HuH-7.5 (cell line): ENCODE results near the gene MYO5B.
"Not testable (repeated sequence)": the region's sequence is repeated elsewhere in the genome, so short reads cannot be mapped to it uniquely, and the experiment has no call there.

Experiments used
- DNase-seq: peaks from one replicate; pipeline ENCODE4 v3.0.0; 2011; ENCODE audit warnings: low spot score

Gene MYO5B

DNA sequence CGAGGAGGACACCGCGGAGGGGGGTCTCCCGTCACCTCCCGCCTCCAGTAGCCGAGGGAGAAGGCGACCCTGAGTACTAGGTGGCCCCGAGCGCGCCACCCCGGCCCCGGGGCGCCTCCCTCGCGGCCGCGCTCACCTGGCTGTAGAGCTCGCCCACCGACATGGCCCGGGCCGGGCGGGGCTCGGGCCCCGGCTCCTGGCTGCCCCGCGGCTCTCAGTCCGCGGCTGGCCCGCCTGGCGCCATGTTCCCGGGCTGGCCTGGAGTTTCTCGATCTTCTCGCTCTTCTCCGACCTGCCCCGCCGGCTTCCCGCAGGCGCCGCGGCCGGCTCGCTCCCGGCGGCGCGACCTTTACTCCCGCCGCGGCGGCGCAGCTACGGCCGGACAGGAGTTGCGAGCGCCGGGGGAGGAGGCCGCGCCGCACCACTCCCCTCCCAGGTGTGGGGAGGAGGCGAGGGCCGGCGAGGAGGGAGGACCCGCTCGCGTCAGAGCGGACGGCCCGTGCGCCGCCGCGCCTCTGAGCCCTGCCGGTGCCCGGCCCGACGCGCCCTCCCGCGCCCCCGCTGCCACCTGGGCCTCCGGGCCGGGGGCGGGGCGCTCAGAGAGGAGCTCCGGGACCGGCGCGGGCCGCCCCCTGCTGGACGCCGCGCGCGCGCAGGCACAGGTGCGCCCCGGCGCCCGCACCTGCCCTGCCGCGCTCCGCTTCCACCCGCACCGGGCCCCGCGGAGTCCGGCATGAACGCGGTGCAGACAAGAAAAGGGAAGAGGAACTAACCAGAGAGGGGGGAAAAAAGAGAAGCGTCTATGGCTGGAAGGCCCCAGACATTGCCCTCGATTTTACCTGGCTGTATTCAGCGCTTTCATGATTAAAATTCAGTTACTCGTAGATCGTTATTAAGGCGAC, at the start of gene MYO5B:
Gene MYO5B (minus strand): TSS at position 517 of the 902 bp plus-strand sequence. CDS start 354 bp downstream, at position 163.
- DNase-seq = peak; percentile 66

DNA sequence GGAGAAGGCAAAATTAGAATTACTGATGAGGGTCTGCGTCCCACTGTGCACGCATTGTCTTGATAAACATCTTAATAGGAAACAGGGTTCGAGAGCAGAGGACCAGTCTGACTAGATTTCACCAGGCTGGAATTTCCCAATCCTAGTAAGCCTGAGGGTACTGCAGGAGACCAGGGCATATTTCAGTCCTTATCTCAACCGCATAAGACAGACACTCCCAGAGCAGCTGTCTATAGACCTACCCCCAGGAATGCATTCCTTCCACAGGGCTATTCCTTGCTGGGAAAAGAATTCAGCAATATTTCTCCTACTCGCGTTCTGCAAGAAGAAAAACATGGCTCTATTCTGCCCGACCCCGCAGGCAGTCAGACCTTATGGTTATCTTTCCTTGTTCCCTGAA, 46.8 kb upstream of the MYO5B start:
- not testable (repeated sequence) for DNase-seq

DNA sequence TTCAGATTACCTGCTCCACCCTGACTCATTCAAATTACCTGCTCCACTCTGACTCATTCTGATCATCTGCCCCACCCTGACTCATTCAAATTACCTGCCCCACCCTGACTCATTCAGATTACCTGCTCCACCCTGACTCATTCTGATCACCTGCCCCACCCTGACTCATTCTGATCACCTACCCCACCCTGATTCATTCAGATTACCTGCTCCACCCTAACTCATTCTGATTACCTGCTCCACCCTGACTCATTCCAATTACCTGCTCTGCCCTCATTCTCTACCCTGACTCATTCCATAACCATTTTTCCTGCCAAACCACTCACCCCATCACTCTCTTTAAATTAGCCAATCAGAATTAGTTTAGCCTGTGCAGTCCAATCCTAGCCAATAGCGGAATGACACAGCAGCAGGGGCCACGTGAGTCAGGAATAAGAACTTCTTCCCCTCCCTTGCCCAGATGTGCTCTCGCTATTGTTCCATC, 45.2 kb upstream of the MYO5B start:
- DNase-seq = no peak

DNA sequence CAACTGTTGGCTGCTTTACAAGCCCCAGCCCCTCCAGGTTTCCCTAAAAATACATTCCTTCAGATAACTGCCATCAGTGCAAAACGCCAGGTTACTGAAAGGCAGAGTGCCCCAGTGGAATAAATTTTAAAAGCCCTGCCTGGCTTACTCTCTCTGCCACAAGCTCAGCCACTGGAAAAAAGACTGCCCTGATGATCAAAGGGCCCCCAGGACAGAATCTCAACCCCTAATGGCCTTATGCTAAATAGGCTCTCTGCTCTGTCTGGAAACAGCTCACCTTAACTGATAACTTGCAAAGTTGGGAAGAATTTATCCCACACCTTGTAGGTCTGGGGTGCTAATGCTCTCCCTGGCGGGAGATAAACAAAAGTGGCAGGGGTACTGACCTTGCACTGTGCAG, 37.5 kb upstream of the MYO5B start:
- DNase-seq = no peak

DNA sequence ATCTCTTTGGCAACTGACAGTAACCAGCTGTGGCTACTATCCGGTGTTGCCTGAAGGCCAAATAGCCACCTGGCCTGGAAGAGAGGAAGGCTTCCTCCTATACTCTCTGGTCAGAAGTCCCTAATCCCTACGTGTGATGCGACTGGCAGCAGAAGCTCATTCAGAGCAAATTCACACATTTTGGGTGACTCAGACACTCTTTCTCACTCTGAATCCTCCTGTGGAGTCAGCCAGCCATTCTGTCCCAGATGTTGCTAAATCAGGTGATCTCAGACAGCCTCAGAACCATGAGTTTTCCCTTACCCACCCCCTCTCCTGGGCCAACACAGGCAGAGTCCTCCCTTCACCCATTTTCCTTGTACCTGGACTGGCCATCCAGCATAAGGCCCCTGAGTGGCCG, 36.7 kb upstream of the MYO5B start:
- no peak for DNase-seq

DNA sequence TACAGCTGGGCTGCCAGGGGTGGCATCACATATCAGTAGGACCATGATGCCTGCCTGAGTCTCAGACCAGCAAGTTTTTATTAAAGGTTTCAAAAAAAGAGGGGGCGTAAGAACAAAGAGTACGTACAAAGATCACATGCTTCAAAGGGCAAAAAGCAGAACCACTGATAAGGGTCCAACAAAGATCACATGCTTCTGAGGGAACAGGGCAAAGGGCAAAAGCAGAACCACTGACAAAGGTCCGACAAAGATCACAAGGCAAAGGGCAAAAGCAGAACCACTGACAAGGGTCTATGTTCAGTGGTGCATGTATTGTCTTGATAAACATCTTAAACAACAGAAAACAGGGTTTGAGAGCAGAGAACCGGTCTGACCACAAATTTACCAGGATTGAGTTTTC, 25.3 kb upstream of the MYO5B start:
- not testable (repeated sequence) for DNase-seq

DNA sequence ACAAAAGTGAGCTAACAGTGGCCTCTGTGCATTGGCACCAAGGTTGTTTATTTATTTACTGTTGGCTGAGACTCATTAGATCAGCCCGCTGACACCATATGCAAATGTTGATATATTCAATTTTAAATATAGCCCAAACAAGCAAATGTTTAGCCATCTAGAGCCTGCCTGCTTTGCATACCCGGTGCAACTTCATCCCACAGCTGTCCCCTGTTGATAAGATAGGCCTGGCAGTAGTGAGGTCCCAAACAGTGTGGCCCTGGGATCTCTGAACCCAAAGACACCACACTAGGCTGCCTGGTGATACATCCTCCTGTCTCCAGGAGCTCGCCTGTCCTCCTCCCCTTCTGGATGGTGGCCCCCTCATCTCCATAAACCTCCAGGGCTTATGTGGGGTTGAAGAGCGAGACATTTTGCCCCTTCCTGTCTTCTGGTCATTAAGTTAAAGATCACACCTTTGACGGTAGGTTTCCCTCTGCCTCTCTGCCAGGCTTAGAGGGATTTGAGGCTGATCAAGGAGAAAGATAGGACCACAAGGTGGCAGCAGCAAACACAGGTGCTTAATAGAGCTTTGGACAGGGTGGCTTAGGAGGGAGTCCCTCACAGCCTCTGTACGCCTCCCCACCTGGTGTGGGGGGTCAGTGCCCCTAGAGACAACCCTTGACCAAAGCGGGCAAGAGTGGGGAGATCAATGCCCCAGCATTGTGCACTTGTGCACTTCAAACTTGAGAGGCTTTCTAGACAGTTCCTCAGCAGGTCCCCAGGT, 23.7 kb upstream of the MYO5B start:
- no peak for DNase-seq

DNA sequence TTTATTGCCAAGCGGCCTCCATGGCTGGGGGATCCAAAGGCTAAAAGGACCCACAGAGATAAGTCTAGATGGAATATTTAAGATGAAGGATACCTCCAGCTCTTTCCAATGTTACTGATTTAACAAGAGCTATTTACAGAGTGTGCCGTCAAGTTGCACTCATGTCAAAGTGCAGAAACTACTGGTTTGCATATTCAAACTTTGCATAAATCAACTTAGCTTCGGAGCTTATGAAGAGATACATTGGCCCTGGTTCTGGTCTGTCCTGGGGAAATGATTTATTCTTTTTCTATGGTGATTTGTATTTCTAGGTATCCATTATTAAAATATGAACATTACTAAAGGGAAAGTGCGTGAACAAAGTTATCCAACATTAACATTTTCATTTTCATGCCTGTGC, 14.4 kb upstream of the MYO5B start:
- DNase-seq = no peak

DNA sequence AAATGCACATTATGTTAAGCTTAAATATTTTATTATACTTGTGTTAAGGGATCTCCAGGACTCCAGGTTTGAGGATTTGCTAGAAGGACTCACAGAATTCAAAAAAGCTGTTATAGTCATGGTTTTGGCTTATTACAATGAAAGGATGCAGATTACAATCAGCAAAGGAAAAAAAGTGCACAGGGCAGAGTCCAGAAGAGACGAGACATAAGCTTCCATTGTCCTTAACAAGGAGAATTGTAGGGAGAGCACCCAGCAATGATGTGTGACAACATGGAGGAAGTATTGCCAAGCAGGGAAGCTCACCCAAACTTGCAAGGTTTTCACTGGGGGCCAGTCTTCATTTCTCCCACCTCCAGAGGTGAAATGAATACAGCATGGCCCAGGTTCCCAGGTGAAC, 12.8 kb upstream of the MYO5B start:
- DNase-seq = no peak

DNA sequence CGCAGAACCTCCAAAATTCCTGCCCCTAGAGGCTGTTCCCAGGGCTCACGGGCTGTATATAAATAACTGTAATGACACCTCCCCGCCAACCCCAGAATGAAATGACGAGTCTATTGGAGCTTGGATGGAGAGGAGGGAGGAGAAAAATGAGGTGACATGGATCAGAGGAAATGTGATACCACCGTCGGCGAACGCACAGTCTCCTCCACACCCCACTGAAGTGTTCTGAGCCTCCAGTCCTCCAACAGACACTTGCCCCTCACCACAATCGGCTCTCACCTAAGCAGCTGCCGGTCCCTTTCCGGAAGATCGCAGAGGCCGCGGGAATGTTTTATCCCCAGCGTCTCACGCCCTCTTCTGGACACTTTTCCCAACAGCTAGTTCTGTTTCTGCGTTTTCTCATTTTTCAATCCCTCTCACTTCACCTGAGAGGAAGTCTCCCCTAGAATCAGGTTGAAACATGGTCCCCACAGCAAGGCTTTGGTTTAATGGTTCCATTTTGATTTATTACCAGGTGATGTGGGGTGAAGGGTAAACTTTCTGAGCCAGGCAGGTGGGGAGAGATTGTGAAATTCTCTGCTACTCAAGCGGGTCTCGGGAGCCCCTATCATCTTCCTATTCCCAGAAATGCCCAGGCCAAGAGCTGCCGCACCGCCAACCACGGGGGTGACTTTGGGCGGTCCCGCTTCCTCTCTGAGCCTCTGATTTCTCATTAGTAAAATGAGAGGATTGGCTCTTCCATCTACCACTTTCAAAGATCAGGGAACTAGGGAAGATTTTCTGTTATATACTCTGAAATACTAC, 9.1 kb upstream of the MYO5B start:
- DNase-seq = peak; percentile 42

DNA sequence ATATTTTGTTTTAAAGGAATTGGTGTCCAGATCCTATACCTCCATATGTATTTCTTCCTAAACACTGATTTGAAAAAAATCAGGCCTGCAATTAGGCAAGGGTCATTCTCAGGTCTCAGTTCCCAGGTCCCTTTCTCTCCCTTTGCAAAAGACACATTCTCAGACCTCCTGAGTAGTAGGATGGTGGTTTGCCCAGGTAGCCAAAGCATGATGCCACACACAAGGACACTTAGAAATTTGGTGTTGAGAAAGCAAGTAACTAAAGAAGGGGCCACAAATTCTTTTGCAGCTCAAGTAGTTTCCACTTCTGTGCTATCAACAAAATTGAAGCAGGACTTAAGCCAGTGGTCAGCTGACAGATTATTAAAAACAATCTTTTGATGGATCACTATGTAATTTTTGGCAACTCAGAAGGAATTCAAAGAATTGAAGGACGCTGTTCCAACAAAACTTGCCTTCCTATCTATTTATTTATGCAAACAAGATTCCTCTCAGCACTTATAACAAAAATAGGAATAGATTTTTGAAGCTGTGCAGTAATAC, 6.6 kb upstream of the MYO5B start:
- DNase-seq = no peak

DNA sequence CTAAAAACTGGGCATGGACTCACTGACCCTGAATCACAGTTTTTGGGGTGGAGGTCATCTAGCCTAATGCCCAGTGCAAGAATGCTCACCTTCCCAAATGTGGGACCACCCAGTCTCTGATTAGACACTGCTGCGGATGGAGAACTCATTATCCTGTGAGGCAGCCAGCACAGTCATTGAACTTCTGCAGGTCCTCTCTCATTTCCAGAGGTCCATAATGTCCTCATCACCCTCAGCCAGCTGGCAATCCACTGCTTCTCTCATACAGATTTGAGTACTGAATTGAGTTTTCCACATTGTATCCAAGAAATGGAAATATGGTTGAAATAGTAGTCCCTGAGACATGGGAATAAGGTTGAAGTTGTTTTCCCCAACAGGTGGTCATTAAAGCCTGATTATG, 5.0 kb upstream of the MYO5B start:
- DNase-seq = no peak

DNA sequence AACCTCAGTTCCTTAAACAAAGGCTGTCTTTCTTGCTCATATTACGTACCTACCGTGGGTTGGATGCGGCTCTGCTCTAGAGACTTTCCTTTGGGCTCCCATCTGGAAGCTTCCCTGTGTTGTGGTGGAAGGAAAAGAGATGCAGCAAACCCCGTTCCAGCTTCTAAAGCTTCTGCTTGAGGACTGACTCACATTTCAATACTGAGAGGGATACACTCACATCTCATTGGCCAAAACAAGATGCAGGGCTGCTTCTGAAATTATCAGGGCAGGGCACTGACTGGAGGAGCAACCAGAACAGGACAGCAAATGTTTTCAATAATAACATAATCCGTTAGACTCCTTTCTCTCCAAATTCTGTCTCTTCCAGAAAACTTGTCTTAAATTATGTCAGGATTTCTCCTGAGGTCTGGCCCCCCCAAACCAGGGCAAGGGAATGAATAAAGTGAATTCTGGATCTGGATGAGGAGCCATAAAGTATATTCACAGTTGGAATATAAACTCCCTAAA, 4.5 kb upstream of the MYO5B start:
- DNase-seq = no peak

DNA sequence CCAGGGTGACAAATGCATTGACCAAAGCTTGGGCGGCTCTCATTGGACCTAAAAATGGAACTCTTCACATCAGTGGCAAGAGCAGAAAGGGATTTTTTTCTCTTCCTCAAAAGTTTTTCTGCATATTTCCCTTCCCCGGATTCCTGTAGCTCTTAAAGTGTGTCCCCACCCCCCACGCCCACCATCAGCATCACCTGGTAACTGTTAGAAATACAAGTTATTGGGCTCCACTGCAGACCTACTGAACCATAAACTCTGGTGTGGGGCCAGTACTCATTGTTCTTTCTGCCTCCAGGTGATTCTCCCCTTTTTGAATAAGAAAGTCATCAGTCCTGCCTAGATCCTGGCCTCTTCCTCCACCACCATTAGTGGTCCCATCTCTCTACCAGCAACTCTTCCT, 1.3 kb upstream of the MYO5B start:
- no peak for DNase-seq

DNA sequence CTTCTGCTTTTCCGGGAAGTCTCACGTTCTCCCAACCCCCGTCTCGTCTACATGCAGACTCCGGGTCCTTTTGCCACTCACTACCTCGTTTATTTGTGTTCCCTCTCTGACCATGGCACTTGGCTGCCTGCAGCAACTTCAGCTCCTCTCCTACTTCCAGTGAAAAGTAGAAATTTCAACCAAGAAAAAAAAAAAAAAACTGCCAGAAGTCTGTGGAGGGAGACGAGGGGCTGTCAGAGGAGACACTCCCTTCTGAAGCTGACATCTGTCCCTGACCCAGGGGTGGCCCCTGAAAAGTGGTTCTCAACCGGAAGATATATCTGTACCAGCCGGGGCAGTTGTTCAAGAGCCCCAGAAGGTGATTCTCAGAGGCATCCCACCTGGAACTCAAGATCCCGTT, 742 bp upstream of the MYO5B start:
- no peak for DNase-seq

DNA sequence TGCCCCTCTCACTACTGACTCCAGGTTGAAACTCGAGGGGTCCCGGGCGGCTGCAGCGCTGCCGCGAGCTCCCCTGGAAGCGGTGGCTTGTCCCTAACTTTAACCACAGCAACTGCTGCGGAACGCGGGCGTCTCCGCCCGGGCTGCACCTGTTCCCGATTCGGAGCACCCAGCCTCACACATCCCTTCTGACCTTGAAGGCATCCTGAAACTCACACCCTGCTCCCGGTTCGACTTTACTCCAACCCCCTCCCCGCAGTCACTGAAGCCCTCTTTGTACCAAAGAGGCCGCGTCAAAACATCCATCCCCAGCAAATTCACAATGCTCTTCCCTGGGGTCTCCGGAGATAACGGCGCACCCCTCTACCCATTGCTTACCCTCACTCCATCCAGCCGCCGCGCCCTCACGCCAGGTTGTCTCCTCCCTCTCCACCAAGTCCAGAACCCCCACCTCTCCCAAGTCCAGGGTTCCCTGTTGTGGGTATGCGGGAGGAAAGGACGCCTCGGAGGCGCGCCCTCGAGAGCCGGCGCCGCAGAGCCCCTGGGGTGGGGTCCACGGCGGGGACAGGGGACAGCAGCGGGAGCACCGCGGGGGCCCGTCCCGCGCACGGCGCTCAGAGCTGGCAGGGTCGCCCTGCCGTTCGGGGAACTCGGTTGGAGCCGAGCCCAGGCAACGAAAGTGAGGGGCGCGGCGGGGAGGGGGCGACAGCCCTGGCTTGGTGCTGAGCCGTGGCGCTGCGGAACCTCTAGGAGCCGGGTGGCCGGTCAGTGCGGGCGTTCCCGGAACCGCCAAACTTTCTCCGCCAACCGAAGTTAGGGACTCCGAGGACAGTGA, 934 bp downstream of the MYO5B start:
- DNase-seq = peak; percentile 25

DNA sequence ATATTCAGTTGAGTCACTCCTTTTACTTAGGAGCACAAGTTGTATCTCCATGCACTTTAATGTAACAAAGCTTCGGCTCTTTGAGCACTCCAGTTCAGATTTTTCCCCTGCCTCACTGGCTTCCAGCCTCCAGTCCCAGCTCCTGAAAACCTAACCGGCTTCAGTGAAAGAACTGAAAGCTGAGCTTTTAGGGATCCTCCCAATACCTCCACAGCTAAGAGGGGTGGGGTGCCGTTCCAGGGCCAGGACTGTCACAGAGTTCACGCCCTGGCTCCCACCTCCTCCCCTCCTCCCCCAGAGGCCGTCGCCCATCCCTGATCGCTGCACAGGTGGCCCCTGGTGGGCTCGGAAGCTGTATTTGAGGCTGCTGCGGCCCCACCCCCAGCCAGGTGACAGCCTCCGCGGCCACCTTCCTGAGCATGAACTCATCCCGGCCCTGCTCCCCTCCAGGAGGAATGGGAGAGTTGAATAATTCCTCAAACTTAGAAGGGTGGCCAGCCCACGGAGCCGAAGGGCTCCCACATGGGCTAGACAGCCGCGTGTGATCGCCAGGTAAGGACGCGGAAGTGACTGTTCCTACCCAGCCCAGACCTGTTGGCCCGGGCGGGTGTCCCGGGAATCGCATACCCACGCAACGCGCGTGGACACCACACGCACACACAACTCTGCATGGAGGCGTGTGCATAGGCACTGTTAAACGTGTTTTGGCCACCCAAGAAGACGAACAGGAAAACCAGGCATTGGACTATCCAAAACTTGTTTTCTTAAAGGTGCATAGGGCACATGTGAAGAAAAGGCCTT, 1.8 kb downstream of the MYO5B start:
- no peak for DNase-seq

DNA sequence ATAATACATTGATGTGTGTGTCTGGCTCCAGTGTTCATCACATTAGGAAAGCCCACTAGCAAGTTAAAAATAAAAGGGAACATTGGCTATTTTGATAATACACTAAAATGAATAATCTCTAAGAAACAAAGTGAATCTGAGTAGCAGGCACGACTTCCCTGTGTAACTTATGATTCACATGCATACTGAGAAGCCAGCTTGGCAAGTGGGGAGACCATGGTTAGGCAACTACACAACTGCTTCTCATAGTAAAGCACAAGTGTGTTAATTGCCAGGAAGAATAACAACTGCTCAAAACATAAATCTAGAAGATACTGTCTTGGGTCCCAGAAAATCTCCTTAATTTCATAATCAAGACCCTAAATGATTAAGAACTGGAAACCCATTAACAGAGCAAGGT, 4.0 kb downstream of the MYO5B start:
- no peak for DNase-seq

DNA sequence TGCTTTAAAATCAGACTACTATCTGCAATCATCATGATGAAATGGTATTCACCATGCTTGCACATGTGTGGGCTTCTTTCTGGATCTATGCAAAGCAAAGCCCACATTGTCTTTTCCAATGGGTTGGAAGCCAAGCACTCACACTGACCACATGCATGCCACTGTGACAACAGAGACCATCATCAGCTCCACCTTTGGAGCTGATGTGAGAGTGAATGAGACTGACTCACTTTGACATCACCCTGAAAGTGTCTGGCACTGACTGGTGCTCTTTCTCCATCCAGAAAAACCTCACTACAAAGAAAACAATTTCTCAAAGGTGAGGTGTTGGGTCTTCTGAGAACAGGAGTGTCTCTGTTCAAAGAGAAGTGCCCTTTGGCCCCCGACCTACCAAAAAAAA, 4.7 kb downstream of the MYO5B start:
- no peak for DNase-seq

DNA sequence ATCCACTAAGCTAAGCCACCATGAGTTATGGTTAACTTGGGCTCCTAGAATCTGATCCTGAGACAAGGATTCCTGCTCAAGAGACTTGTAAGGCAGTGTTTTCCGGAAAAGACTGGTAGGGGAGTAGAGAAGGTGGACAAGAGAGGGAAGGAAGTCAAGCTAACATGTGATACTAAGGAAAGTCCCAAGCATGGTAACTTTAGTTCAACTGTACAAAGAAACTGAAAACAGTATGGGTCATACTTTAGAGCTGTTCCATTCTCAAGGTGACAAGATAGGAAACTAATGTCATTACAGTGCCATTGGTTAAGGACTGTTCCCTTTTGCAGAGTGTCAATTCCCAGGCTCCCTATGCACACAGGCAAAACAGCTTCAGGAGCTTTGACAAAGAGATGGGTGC, 5.8 kb downstream of the MYO5B start:
- DNase-seq = no peak
